Choroid plexus epithelial cell (primary cell): Measurements from ENCODE around the gene ERN1.
"Not testable (repeated sequence)": the region's sequence is repeated elsewhere in the genome, so short reads cannot be mapped to it uniquely, and the experiment has no call there.

Source experiments
- DNase-seq: peaks from one replicate; pipeline ENCODE4 v3.0.0-alpha.2; 2010; ENCODE audit warnings: low read depth
- H3K4me3 ChIP-seq: 2 replicates; pipeline ENCODE4 v1.5.1; 2011; ENCODE audit warnings: low read depth, mild to moderate bottlenecking, control low read depth, low read length, moderate library complexity
- CTCF ChIP-seq: conservative IDR thresholded peaks from 2 replicates; pipeline ENCODE4 v1.5.1; 2011; ENCODE audit warnings: low read depth, mild to moderate bottlenecking, control low read depth, inconsistent platforms, low read length, moderate library complexity

Gene ERN1

GRCh38 chr17:64173646-64174045 lies 43.7 kb upstream of the ERN1 start:
- no peak for DNase-seq
- no peak for TF ChIP-seq CTCF

GRCh38 chr17:64172510-64172909 lies 42.6 kb upstream of the ERN1 start:
- H3K4me3 ChIP-seq: no peak overlapping the region
- no peak for DNase-seq
- peak; percentile 25 for TF ChIP-seq CTCF

More at GRCh38 chr17:64173646-64174045, 43.7 kb upstream of the ERN1 start:
- H3K4me3 ChIP-seq: no peak overlapping the region

GRCh38 chr17:64171041-64171440 lies 41.1 kb upstream of the ERN1 start:
- no peak for DNase-seq
- H3K4me3 ChIP-seq: no peak overlapping the region
- no peak for TF ChIP-seq CTCF

GRCh38 chr17:64170286-64170685 lies 40.3 kb upstream of the ERN1 start:
- no peak for DNase-seq
- H3K4me3 ChIP-seq: no peak overlapping the region
- no peak for TF ChIP-seq CTCF

- not testable (repeated sequence) for DNase-seq, H3K4me3 ChIP-seq
Measured at GRCh38 chr17:64167666-64168065, 37.7 kb upstream of the ERN1 start.

GRCh38 chr17:64166876-64167275 lies 36.9 kb upstream of the ERN1 start:
- no peak for DNase-seq
- no peak overlapping the region for H3K4me3 ChIP-seq
- no peak for TF ChIP-seq CTCF

GRCh38 chr17:64165347-64165746 lies 35.4 kb upstream of the ERN1 start:
- no peak overlapping the region for H3K4me3 ChIP-seq
- DNase-seq: no peak
- no peak for TF ChIP-seq CTCF

GRCh38 chr17:64164596-64165285 lies 34.8 kb upstream of the ERN1 start:
- no peak overlapping the region for H3K4me3 ChIP-seq
- TF ChIP-seq CTCF: no peak
- DNase-seq: no peak
